ENCODE measurements around the gene MAP3K10.

The MAP3K10 gene

DNA sequence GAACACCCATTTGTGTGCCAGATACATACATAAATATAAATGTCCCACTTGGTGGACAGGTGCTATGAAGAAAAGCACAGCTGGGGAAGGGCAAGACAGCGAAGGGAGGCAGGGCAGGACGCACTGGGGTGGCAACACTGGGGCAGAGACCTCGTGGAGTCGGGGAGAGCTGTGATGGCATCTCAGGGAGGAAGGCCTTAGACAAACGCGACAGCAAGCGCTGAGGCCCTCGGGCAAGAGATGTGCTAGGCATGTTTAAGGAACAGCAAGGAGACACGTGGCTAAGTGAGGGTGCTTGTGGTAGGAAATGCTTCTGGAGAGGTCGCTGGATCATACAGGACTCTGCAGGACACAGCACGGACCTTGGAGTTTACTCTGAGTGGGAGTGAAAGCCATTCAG lies 58.6 kb downstream of the MAP3K10 start:
- DNase-seq (ENCODE audit: low spot score) = no peak

DNA sequence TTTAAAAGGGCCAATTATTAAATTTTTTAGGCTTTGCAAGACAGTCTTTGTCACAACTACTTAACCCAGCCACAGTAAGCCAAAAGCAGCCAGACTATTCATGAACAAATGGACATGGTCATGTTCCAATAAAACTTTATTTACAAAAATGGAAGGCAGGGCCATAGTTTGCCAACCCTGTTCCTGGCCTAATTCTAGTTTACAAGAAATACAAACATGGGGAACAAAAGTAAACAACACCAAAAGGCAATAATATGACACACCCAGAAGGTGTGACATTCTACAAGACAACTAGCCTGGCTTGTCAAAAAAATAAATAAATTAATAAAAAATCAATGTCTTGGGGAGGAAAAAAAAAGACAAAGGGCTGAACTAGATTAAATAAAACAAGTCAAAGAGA lies 60.0 kb downstream of the MAP3K10 start:
- no peak for DNase-seq (ENCODE audit: low spot score)

DNA sequence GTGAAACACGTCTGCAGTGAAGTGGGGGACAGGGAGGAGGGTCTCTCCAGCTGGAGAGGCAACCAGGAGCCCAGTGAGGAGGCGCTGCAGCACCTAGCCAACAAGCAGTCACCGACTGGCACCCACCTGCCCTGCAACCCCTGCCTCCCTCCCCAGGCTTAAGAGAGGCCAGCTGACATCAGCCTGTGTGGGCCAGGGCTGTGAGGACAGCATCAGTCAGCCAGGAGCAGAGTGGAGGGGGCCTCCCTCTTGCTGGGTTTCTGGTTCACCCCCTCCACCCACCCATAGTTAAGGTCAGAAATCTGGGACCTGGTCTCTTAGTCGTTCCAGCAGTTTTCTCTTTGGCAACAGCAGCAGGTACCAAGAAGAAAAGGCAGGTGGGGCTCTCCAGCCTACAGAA lies 60.8 kb downstream of the MAP3K10 start:
- no peak for DNase-seq (ENCODE audit: low spot score)

DNA sequence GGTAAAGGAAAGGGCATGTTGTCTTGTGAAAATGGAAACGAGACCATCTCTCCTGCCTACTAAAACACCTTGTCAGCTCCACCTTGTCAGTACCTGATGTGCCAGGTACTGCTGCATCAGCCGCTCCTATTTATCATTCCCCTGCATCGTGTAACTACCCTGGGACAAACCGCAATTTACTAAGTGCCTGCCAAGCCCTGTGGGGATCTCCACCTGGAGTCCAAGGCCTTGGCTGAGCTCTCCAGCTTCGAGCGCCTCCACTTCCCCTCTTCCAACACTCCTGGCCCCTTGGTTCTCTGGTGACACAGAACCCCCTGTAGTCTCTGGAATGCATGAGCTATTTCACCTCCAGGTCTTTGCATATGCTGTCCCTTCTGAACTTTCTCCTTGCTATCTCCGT lies 61.2 kb downstream of the MAP3K10 start:
- DNase-seq (ENCODE audit: low spot score) = no peak

DNA sequence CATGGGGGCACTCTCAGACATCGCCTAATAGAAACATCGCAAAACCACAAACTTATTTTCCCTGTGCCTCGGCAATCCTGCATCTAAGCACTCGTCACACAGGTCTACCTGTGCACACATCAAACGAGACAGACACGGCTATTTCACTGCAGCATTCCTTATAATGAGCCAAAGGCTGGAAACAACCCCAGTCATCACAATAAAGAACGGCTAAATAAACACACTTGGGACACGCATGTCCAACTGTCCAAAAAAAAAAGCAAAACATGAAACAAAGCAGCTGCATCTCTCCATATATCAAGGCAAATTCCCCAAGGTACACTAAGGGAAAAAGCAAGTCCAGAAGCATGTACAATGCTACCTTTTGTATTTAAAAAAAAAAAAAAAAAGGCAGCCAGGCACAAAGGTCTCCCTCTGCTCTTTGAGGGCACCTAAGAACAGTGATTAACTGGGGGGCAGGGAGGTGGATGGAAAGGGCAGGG lies 62.4 kb downstream of the MAP3K10 start:
- DNase-seq (ENCODE audit: low spot score) = no peak

DNA sequence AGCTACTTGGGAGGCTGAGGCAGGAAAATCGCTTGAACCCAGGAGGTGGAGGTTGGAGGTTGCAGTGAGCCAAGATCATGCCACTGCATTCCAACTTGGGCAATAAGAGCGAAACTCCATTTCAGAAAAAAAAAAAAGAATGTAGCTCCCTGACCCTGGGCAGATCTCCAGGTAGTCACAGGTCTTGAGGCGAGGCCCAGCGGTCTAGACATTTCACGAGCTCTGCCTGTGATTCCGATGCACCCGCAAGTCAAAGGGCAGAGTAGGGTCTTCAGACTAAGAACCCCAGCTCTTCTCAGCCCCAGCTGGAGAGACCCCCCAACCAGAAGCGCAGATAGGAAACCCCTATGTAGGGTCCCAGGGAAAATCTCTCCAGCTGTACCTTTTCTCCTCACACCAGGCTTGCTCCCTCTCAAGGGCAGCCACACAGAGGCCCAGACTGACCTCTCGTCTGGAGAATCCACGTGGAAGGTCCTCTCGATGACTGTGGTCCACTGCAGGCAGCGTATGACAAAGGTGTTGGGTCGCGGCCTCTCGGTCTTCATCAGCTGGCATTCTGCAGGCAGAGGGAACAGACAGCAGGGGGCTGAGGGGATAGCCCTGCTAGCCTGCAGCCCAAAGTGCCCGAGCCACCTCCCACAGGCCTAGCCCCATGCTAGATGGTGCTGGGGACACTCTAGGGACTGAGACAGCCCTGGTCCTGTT lies 63.6 kb downstream of the MAP3K10 start:
- DNase-seq (ENCODE audit: low spot score) = no peak

DNA sequence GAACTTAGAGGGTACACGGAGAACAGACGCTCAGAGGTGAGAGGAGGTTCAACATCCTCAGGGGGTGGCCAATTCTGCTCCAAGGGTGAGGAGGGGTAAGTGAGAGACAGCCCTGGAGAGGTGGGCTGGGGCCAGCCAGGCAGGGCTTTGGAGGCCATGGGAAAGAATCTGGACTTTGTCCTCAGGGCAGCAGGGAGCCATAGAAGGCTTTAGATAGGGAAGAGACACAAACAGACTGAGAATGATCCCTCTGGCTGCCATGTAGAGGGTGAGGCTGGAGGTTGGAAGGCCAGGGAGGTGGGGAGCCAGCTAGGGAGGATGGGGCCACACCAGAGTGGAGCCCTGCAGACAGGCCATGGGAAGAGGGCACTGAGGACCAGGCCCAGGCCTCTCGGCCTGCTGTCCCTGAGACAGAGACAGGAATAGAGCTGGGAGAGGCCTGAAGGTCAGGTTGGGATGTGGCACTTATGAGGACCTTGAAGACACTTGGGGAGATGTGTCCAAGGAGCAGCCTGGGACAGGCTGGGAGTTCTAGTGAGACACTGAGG lies 64.5 kb downstream of the MAP3K10 start:
- no peak for DNase-seq (ENCODE audit: low spot score)

DNA sequence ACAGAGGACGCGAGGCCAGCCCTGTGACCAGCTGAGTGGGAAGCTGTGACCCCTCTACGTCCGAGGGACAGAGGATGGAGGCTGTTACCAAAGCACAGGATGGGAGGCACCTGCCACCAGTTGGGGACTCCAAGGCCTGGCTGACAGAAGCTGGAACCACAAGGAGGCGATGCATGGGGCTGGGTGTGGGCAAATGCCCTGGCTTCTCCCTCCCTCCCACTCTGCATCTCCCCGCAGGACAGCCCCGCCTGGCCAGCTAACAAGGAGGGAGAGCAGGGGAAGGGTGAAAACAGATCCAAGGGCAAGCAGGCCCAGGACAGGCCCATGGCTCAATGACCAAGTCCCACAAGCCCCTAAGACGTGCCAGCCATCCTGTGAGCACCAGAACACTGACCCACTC lies 65.3 kb downstream of the MAP3K10 start:
- no peak for DNase-seq (ENCODE audit: low spot score)

DNA sequence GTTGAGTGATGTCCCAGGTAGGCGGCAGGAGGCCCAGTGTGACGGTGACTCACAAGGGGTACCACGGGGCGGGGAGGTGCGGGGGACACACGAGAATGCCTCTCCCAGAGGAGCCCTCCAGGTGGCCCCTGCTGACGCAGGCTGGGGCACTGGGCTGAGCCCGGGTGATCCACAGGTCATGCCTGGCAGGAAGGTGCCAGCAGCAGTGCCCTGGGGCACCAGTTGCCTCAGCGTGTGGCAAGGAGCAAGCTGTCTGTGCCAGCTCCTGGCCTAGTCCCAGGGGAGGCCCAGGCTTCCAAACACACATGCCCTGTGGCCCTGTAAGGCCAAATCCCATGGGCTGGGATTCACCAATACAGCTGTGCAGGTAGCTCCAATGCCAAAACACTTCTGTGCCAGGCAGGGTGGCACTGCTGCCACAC lies 65.9 kb downstream of the MAP3K10 start:
- DNase-seq (ENCODE audit: low spot score) = no peak

DNA sequence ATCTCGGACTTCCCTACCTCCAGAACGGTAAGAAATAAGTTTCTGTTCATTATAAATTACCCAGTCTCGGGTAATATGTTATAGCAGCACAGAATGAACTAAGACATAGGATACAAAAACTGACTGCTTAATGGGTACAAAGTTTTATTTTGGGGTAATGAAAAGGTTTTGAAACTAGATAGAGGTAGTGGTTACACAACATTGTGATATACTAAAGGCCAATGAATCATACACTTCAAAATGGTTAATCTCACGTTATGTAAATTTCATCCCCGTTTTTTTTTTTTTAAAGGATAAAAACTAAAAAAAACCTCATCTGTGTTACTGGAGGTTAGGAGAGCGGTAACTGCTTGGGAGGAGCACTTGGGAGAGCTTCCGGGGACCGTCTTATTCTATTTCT lies 70.4 kb downstream of the MAP3K10 start:
- DNase-seq (ENCODE audit: low spot score) = no peak

DNA sequence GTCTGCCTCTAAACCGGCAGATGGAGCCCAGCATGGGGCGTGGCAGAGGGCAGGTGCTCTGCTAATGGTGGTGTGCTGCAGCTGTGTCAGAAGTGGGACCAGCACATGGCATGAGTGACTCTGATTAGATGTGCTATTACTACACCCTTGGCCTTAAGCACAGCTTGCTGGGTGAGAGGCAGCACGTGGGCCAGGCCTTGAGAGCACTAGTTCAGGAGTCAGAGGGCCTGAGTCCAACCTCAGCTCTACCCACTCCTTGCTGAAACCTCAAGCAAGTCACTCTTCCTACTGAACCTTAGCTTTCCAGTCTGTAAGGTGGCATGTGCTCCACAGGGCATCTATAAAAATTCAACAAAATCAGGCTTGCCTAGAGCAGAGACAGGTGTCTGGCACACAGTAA lies 71.2 kb downstream of the MAP3K10 start:
- DNase-seq (ENCODE audit: low spot score) = no peak

DNA sequence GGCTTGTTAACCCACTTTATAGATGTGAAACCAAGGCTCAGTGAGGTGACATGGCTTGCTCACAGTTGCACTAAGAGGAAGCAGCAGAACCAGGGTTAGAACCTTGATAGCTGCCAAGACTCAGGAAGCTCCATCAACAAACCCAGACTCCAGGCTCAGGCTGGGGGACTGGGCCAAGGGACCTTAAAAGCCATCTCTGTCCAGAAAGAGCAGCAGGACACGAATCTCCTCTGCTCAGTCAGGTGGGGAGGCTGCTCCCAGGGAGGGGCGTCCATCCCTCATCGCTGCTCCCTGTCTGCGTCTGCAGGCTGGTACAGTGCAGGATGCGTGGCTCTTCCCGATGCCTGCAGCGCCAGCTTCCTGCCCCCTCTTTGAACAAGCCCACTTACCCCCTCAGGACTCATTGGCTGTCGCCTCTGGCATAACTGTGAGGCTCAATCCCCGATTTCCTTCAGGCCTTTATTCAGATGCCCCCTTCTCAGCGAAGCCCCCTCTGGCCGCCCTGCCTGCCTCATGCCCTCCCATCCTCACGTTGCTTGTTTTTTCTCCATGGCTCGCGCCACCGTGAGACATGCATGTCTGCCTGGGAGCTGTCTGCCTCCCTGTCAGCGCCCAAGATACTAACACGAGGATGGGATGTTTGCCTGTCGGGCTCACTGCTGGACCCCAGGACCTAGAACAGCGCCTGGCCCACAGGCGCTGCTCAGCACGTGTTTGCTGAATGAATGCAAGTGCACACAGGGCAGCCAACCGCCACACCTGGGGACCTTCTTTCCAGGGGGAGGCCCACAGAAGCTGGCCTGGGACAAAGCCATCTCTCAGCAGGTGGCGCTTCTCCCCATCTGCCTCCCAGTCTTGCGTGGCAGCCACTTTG lies 72.5 kb downstream of the MAP3K10 start:
- no peak for DNase-seq (ENCODE audit: low spot score)

DNA sequence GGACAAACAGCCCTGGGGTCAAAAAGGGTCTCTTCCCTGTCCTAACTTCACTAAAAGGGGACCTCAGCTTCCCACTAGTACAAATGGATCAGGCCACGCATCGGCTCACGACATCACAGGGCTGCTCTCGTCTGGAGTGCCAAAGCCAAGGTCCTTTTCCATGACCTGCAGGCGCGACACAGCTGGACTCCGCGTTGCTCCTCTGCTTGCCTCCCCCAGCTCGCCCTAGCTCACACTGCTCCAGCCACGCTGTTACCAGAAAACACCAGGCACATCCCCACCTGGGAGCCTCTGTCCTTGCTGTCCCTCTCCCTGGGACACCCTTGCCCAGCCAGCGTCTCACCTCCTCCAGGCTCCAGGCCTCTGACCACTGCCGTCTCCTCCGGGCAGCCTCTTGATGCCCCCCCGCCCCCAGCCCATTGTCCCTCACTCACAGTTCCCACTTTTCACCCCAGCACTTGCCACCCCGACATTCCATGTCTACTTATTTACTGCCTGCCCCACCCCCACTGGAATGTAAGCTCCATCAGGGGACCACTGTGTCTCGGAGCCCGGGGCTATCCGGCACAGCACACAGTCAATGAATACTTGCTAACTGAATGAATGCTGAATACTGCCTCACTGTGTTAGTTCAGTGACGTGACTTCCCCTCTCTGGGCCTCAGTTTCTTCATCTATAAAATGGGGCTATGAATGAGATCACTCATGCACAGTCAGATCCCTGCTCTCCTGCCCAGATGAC lies 73.3 kb downstream of the MAP3K10 start:
- DNase-seq (ENCODE audit: low spot score) = no peak

Data from AG08396 (cell line).